ENCODE results near the gene MTG2. TPM values are rescaled to one million over a fixed set of nuclear protein-coding genes. Genes with fewer than 3 reads are reported as not detected.

Gene MTG2
- total and polyA plus RNA-seq, 2 donors from 2014 or later, result 36.1 to 45.2 TPM

DNA sequence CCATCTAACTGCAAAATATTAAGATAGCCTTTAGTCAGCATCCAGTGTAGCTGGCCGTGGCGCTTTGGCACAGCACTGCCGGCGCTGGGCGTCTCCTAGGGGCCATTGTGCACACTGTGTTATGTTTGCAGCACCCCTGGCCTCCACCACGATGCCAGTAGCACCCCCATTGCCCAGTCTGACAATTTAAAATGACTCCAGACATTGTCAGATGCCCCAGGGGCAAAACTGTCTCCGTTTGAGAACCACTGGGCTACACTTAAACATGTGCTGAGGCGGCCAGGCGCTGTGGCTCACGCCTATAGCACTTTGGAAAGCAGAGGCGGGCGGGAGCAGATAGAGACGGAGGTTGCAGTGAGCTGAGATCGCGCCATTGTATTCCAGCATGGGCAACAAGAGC lies 6.0 kb upstream of the MTG2 start:
- TF ChIP-seq, protein P1, sequence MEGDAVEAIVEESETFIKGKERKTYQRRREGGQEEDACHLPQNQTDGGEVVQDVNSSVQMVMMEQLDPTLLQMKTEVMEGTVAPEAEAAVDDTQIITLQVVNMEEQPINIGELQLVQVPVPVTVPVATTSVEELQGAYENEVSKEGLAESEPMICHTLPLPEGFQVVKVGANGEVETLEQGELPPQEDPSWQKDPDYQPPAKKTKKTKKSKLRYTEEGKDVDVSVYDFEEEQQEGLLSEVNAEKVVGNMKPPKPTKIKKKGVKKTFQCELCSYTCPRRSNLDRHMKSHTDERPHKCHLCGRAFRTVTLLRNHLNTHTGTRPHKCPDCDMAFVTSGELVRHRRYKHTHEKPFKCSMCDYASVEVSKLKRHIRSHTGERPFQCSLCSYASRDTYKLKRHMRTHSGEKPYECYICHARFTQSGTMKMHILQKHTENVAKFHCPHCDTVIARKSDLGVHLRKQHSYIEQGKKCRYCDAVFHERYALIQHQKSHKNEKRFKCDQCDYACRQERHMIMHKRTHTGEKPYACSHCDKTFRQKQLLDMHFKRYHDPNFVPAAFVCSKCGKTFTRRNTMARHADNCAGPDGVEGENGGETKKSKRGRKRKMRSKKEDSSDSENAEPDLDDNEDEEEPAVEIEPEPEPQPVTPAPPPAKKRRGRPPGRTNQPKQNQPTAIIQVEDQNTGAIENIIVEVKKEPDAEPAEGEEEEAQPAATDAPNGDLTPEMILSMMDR (IDR thresholded peaks at IDR 0.05; ENCODE audit: borderline replicate concordance, extremely low read depth, insufficient read depth), result no peak
- FAIRE-seq (no peak), DNase-seq (no peak)
- intact Hi-C loops (cut with DNase I), result no loop called here
- no peaks in the 10 kb centered on the region for H3K4me1 ChIP-seq (ENCODE audit: control insufficient read depth in 2 of 3, insufficient read depth in 2 of 3, low read depth in 1 of 3, low read length in 3 of 3)
- H3K27ac ChIP-seq (ENCODE audit: low read depth in 2 of 2, low read length in 2 of 2), result no peak overlapping the region
- H3K9me3 ChIP-seq (ENCODE audit: control insufficient read depth in 2 of 3, insufficient read depth in 1 of 3, low read length in 3 of 3), result no peaks in the 10 kb centered on the region
- no peak overlapping the region for H3K9ac ChIP-seq (ENCODE audit: low read length in 3 of 3)
- no peaks in the 10 kb centered on the region for H3K27me3 ChIP-seq (ENCODE audit: control insufficient read depth, insufficient read depth, low read length)
- peaks cover 3 to 18% (median 8%) of the 10 kb centered on the region in 3 donors for H3K36me3 ChIP-seq (ENCODE audit: control insufficient read depth in 2 of 3, insufficient read depth in 3 of 3, low read length in 3 of 3)
- H3K4me3 ChIP-seq (ENCODE audit: low read length in 3 of 3), result no peak overlapping the region

DNA sequence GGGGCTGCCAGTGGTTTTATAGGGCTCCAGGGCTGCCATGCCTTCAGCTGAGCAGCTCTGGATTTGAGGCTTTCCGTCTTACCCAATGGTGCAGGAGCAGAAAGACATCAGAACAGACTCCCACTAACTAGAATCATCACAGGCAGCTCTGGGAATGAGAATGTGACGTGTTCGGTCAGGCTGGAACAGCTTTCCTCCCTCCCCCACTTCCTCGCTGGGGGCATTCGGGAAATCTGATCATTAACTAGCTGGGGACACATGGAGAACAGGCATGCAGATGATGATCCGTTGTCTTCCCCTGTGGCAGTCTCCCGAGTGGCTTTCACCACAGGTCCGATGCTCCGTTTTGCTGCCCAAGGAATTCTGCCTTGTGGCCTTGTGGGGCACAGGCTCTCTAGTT lies 5.5 kb upstream of the MTG2 start:
- Histone ChIP-seq H3K9me3 (ENCODE audit: control insufficient read depth in 2 of 3, insufficient read depth in 1 of 3, low read length in 3 of 3) (no peaks in the 10 kb centered on the region), H3K27ac (ENCODE audit: low read depth in 2 of 2, low read length in 2 of 2) (no peak overlapping the region), H3K27me3 (ENCODE audit: control insufficient read depth, insufficient read depth, low read length) (no peaks in the 10 kb centered on the region), H3K9ac (ENCODE audit: low read length in 3 of 3) (no peak overlapping the region), H3K36me3 (ENCODE audit: control insufficient read depth in 2 of 3, insufficient read depth in 3 of 3, low read length in 3 of 3) (peaks cover 3 to 18% (median 8%) of the 10 kb centered on the region in 3 donors), H3K4me1 (ENCODE audit: control insufficient read depth in 2 of 3, insufficient read depth in 2 of 3, low read depth in 1 of 3, low read length in 3 of 3) (no peaks in the 10 kb centered on the region), H3K4me3 (ENCODE audit: low read length in 3 of 3) (no peak overlapping the region)
- DNase-seq (peak in 2 of 5 donors; percentile 46 to 56), FAIRE-seq (no peak)
- TF ChIP-seq, protein P1 (IDR thresholded peaks at IDR 0.05; ENCODE audit: borderline replicate concordance, extremely low read depth, insufficient read depth), result no peak
- intact Hi-C loops (cut with DNase I), result no loop called here

DNA sequence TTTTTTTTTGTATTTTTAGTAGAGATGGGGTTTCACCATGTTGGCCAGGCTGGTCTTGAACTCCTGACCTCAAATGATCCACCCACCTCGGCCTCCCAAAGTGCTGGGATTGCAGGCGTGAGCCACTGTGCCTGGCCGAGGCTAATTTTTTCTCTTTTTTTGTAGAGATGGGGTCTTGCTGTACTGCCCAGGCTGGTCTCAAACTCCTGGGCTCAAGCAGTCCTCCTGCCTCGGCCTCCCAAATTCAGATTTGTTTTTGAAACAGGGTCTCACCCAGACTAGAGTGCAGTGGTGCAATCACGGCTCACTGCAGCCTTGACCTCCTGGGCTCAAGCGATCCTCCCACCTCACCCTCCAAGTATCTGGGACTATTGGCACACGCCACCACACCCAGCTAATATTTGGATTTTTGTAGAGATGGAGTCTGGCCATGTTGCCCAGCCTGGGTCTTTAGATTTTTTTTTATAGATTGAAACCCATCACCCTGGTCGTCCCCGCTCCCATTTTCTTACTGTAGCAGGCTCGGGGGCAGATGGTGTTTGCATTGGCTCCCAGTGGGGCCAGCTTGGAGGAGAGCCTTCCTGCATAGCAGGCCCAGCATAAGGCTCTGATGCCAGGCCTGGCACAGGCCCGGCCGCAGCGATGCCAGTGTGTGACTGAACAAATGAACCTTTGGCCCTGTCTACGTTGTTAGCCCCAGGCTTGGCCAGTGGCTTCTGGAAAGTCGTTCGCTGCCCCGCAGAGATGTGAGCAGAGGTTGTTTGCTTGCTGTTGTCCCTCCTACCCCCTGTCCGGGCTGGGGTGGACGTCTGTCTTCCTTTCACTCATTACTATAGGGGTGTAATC lies 4.3 kb upstream of the MTG2 start:
- H3K4me1 ChIP-seq (ENCODE audit: control insufficient read depth in 2 of 3, insufficient read depth in 2 of 3, low read depth in 1 of 3, low read length in 3 of 3), result peaks cover 0 to 3% (median 0%) of the 10 kb centered on the region in 3 donors
- peaks cover 3 to 18% (median 8%) of the 10 kb centered on the region in 3 donors for H3K36me3 ChIP-seq (ENCODE audit: control insufficient read depth in 2 of 3, insufficient read depth in 3 of 3, low read length in 3 of 3)
- FAIRE-seq, result no peak
- H3K9ac ChIP-seq (ENCODE audit: low read length in 3 of 3), result no peak overlapping the region
- H3K27ac ChIP-seq (ENCODE audit: low read depth in 2 of 2, low read length in 2 of 2), result no peak overlapping the region
- intact Hi-C loops (cut with DNase I), result no loop called here
- DNase-seq, result no peak
- H3K4me3 ChIP-seq (ENCODE audit: low read length in 3 of 3), result no peak overlapping the region
- no peaks in the 10 kb centered on the region for H3K27me3 ChIP-seq (ENCODE audit: control insufficient read depth, insufficient read depth, low read length)
- no peaks in the 10 kb centered on the region for H3K9me3 ChIP-seq (ENCODE audit: control insufficient read depth in 2 of 3, insufficient read depth in 1 of 3, low read length in 3 of 3)
- TF ChIP-seq, protein P1 (IDR thresholded peaks at IDR 0.05; ENCODE audit: borderline replicate concordance, extremely low read depth, insufficient read depth), result no peak

All from kidney (tissue), 14 donors.